HEK293 (cell line): Measurements from ENCODE around the gene GNG7.

Source experiments
- CTCF ChIA-PET: fragments of 350-600 bp; formaldehyde crosslinking; extraction: SDS; loops from one replicate; lab custom pipeline; 2021; ENCODE audit warnings: antibody characterized with exemption; lab: Yijun Ruan, JAX
- POLR2A ChIA-PET: fragments of 300-600 bp; formaldehyde crosslinking; extraction: SDS; loops from one replicate; lab custom pipeline; 2020; ENCODE audit warnings: antibody characterized with exemption, inconsistent platforms; lab: Yijun Ruan, JAX
- H3K27ac ChIP-seq: fragments of 200-500 bp; sonication (Bioruptor generic); 2 replicates; pipeline ENCODE4 v1.5.1; 2014; ENCODE audit warnings: low read depth, low read length, control low read depth, inconsistent platforms; ENCODE audit errors: extremely low read depth
- H3K36me3 ChIP-seq, 2 experiments: fragments of 200-500 bp in 1 of 2; sonication (Bioruptor generic) in 1 of 2; 1 replicate in 1 of 2; 2 replicates in 1 of 2; pipeline ENCODE4 v1.5.1; 2014 to 2017; ENCODE audit warnings: inconsistent platforms in 2 of 2, low read length in 2 of 2; ENCODE audit not compliant: control insufficient read depth in 2 of 2, insufficient read depth in 1 of 2
- H3K4me1 ChIP-seq: fragments of 200-500 bp; sonication (Bioruptor generic); 2 replicates; pipeline ENCODE4 v1.5.1; 2014; ENCODE audit warnings: mild to moderate bottlenecking, low read length, inconsistent platforms; ENCODE audit not compliant: control insufficient read depth, insufficient read depth
- H3K4me3 ChIP-seq: 2 replicates; pipeline ENCODE4 v1.5.1; 2011; ENCODE audit warnings: low read depth, mild to moderate bottlenecking, control low read depth, low read length, moderate library complexity
- H3K9me3 ChIP-seq: fragments of 200-500 bp; sonication (Bioruptor generic); 2 replicates; pipeline ENCODE4 v1.5.1; 2014; ENCODE audit warnings: low read depth, low read length, inconsistent platforms; ENCODE audit not compliant: control insufficient read depth, insufficient read depth
- GLIS1 ChIP-seq: fragments of 450-650 bp; formaldehyde crosslinking; IDR thresholded peaks from 2 replicates; pipeline ENCODE4 v1.5.1; 2016; ENCODE audit warnings: missing biosample characterization, missing genetic modification characterization
- KLF9 ChIP-seq: fragments of 450-650 bp; formaldehyde crosslinking; IDR thresholded peaks from 2 replicates; pipeline ENCODE4 v1.5.1; 2016; ENCODE audit warnings: missing biosample characterization, missing genetic modification characterization, low read depth
- ZIC2 ChIP-seq: fragments of 450-650 bp; formaldehyde crosslinking; IDR thresholded peaks from 2 replicates; pipeline ENCODE4 v1.5.1; 2016; ENCODE audit warnings: missing biosample characterization, missing genetic modification characterization
- ZNF146 ChIP-seq: fragments of 450-650 bp; formaldehyde crosslinking; IDR thresholded peaks from 2 replicates; pipeline ENCODE4 v1.5.1; 2016; ENCODE audit warnings: missing biosample characterization, missing genetic modification characterization
- ZNF266 ChIP-seq: fragments of 450-650 bp; formaldehyde crosslinking; IDR thresholded peaks from 2 replicates; pipeline ENCODE4 v1.5.1; 2016; ENCODE audit warnings: missing biosample characterization, missing genetic modification characterization, low read depth
- ZNF544 ChIP-seq: fragments of 450-650 bp; formaldehyde crosslinking; IDR thresholded peaks from 2 replicates; pipeline ENCODE4 v1.5.0; 2017; ENCODE audit warnings: missing biosample characterization, missing genetic modification characterization
- ZNF596 ChIP-seq: fragments of 450-650 bp; IDR thresholded peaks from 2 replicates; pipeline ENCODE4 v1.5.0; 2018; ENCODE audit warnings: missing biosample characterization, mild to moderate bottlenecking, missing genetic modification characterization, moderate library complexity
- ZNF654 ChIP-seq: fragments of 450-650 bp; formaldehyde crosslinking; IDR thresholded peaks from 2 replicates; pipeline ENCODE4 v1.5.1; 2016; ENCODE audit warnings: low read depth, missing biosample characterization, missing genetic modification characterization
- ZNF677 ChIP-seq: fragments of 450-650 bp; IDR thresholded peaks from 2 replicates; pipeline ENCODE4 v1.5.0; 2018; ENCODE audit warnings: missing biosample characterization, mild to moderate bottlenecking, missing genetic modification characterization, moderate library complexity
- ZNF791 ChIP-seq: fragments of 450-650 bp; formaldehyde crosslinking; IDR thresholded peaks from 2 replicates; pipeline ENCODE4 v1.5.1; 2016; ENCODE audit warnings: missing biosample characterization, missing genetic modification characterization
- TF ChIP-seq, protein P1 (sequence below): fragments of 450-650 bp; formaldehyde crosslinking; IDR thresholded peaks from 2 replicates; pipeline ENCODE4 v1.5.1; 2016; ENCODE audit warnings: missing biosample characterization, missing genetic modification characterization
- TF ChIP-seq, protein P2 (sequence below): fragments of 450-650 bp; formaldehyde crosslinking; conservative IDR thresholded peaks from 2 replicates; pipeline ENCODE4 v1.5.1; 2016; ENCODE audit warnings: low read depth, missing biosample characterization, missing genetic modification characterization

GNG7 gene

DNA sequence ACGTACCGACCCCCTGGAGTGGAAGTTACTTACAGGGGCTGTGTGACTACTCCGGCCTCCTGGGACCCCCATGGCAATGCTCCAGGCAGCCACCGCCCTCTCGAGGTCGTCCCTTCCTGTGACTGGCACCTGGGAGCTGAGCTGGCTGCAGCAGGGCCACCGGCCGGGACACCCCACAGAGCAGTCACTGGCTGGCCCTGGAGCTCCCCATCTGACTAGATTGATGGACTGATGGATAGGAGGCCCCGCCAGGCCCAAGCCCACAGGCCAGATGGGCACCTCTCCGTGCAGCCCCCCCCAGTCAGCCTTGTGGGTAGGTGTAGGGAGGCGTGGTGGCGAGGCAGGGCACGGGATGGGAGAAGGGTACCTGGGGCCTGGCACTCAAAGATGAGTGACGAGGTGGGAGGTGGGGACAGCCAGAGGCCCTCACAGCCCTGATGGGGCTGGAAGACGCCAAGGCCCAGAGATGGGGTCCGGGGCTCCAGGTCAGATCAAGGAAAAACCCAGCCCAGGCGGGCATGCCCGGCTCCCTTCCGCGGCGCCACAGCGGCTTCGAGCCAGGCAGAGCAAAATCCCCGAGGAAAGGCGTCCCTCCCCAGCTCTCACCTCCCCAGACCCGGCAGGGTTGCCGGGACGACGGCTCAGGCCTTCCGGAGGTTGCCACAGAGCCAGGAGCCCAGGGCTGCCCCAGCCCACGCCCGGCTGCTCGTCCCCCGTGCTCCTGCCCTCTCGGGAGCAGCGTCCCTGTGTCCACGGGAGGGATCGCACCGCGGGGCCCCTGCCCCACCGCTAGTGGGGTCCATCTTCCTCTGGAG lies 28.9 kb upstream of the GNG7 start:
- TF ChIP-seq GLIS1 (tag by site-specific recombination) (0 out of 2 replicates have a peak, but pooled peaks have one; percentile 4), ZNF654 (no peak), ZNF596 (tag by site-specific recombination) (no peak), ZIC2 (peak; percentile 58)
- TF ChIP-seq, protein P1, sequence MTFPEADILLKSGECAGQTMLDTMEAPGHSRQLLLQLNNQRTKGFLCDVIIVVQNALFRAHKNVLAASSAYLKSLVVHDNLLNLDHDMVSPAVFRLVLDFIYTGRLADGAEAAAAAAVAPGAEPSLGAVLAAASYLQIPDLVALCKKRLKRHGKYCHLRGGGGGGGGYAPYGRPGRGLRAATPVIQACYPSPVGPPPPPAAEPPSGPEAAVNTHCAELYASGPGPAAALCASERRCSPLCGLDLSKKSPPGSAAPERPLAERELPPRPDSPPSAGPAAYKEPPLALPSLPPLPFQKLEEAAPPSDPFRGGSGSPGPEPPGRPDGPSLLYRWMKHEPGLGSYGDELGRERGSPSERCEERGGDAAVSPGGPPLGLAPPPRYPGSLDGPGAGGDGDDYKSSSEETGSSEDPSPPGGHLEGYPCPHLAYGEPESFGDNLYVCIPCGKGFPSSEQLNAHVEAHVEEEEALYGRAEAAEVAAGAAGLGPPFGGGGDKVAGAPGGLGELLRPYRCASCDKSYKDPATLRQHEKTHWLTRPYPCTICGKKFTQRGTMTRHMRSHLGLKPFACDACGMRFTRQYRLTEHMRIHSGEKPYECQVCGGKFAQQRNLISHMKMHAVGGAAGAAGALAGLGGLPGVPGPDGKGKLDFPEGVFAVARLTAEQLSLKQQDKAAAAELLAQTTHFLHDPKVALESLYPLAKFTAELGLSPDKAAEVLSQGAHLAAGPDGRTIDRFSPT (tag by site-specific recombination) = peak; percentile 46; the same call in 1 of the 2 replicates
- ChIA-PET POLR2A (no interaction called here), CTCF (no interaction called here)
- Histone ChIP-seq H3K27ac (no peak overlapping the region), H3K4me3 (no peak overlapping the region), H3K4me1 (no peaks in the 10 kb centered on the region), H3K36me3 (peaks cover 0 to 39% of the 10 kb centered on the region in 2 experiments; a peak in 1 of 3 replicates), H3K9me3 (no peaks in the 10 kb centered on the region)

DNA sequence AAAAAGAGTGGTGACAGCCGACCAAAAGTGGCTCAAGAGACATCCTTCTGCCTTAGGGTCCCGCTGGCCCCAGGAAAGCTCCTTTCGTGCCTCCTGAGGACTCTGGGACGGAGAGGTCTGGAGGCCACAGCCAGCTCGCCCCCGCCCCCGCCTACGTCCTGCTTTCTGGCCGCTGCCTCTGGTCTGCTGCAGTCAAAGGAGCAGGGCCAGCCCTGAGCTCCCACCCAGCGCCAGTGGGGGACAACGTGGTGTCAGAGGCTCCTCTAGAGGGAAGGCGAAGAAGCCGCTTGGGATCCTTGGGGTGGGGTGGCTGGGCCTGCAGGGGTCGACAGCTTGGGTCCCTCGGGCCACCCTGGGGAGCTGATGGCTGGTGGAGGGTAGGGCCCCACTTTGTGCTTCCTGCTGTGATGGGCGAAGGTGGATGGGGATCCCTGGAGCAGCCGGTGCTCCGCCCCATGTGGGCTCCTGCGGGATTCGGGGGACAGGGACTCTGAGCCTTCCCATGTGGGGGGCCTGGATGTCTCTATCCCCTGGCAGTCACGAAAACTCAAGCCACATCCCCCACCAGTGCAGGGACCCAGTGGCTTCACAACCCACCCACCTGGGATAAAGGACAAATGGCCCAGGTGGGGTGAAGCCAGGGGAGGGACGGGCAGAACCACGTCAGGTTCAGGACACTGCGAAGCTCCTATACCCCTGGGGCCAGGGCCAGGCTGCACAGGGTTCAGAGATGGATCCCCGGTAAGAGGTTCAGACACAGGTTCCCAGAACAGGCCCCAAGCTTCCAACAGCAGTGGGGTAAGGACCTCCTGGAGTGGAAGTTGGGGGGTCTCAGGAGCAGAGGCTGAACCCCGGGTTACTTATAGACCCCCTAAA lies 27.7 kb upstream of the GNG7 start:
- no peak overlapping the region for H3K4me3 ChIP-seq
- TF ChIP-seq GLIS1 (tag by site-specific recombination) (peak; percentile 61), ZNF791 (tag by site-specific recombination) (no peak), ZNF677 (tag by site-specific recombination) (no peak), ZNF544 (no peak), ZNF146 (tag by site-specific recombination) (no peak), ZNF266 (tag by site-specific recombination) (no peak)
- TF ChIP-seq, protein P2, sequence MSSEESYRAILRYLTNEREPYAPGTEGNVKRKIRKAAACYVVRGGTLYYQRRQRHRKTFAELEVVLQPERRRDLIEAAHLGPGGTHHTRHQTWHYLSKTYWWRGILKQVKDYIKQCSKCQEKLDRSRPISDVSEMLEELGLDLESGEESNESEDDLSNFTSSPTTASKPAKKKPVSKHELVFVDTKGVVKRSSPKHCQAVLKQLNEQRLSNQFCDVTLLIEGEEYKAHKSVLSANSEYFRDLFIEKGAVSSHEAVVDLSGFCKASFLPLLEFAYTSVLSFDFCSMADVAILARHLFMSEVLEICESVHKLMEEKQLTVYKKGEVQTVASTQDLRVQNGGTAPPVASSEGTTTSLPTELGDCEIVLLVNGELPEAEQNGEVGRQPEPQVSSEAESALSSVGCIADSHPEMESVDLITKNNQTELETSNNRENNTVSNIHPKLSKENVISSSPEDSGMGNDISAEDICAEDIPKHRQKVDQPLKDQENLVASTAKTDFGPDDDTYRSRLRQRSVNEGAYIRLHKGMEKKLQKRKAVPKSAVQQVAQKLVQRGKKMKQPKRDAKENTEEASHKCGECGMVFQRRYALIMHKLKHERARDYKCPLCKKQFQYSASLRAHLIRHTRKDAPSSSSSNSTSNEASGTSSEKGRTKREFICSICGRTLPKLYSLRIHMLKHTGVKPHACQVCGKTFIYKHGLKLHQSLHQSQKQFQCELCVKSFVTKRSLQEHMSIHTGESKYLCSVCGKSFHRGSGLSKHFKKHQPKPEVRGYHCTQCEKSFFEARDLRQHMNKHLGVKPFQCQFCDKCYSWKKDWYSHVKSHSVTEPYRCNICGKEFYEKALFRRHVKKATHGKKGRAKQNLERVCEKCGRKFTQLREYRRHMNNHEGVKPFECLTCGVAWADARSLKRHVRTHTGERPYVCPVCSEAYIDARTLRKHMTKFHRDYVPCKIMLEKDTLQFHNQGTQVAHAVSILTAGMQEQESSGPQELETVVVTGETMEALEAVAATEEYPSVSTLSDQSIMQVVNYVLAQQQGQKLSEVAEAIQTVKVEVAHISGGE (tag by site-specific recombination) = no peak
- TF ChIP-seq, all 188 proteins: peak for 1
- POLR2A ChIA-PET = interaction anchor here (0.6 to 1.5 kb wide), 2 partner anchors 10 to 276 kb away, joined by 3 to 5 read pairs; no protein-coding TSS in a partner anchor
- Histone ChIP-seq H3K9me3 (no peaks in the 10 kb centered on the region), H3K27ac (no peak overlapping the region), H3K4me1 (no peaks in the 10 kb centered on the region), H3K36me3 (peaks cover 0 to 27% of the 10 kb centered on the region in 2 experiments; a peak in 1 of 3 replicates)
- CTCF ChIA-PET = no interaction called here

DNA sequence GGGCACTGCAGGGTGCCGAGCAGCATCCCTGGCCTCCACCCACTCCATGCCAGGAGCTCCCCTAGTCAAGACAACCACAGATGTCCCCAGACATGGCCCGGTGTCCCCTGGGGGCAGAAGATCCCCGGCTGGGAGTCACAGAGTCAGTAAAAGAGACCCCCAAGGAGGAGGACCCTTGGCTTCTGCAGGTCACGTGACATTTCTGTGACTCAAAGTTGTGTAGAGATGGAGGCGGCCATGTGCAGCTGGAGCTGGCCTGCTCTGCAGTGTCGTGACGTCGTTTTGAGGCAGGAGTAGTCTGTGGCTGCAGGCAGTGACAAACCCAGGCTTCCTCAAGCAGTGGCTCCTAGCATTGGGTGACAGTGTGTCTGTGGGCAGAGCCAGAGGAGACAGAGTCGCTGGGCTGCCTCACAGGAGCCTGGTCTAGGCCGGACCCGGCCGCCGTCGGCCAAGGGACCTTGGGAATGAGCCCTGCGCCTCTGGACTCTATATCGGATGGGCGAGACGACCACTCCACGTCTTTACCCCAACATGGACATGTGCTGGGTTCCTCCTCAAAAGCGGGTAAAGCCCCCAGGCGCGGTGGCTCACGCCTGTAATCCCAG lies 26.4 kb upstream of the GNG7 start:
- Histone ChIP-seq H3K4me1 (no peaks in the 10 kb centered on the region), H3K4me3 (no peak overlapping the region), H3K27ac (no peak overlapping the region), H3K9me3 (no peaks in the 10 kb centered on the region), H3K36me3 (peaks cover 0 to 15% of the 10 kb centered on the region in 2 experiments; a peak in 1 of 3 replicates)
- CTCF ChIA-PET = interaction anchor here (1.3 to 1.4 kb wide), 2 partner anchors 21 to 80 kb away, joined by 3 to 9 read pairs; no protein-coding TSS in a partner anchor
- 0 out of 2 replicates have a peak, but pooled peaks have one; percentile 21 for TF ChIP-seq GLIS1 (tag by site-specific recombination)
- TF ChIP-seq ZIC2 = 0 out of 2 replicates have a peak, but pooled peaks have one; percentile 10
- TF ChIP-seq KLF9 (tag by site-specific recombination) = no peak
- POLR2A ChIA-PET = interaction anchor here (1.5 kb wide), 1 partner anchor 11 kb away, joined by 3 read pairs; no protein-coding TSS in a partner anchor
